Measurements from ENCODE around the gene DSE. TPM values are rescaled to one million over a fixed set of nuclear protein-coding genes. Genes with fewer than 3 reads are reported as not detected.

The DSE gene
- total RNA-seq, 3 donors from 2014 or later (not counting 1 experiment from before 2014, with no cell fraction given), result 7.4 to 9.6 (median 7.6) TPM

DNA sequence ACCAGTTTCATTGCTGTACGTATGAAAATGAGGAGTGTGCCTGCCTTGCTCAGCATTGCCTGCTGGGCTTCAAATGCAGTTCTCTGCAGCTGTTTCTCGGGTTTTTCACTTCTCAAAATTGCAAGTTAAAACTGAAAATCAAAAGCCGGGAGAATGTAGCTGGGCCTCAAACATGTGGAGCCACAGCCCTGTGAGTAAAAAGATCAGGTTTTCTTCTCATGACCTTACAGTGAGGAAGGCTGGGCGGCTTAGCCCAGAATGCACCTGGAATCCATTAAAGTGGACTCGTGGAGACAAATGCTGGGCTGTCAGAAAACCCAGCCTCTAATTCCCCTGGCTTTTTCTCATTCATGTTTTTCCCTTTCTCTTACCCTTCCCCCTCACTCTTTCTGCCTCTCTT lies 34.4 kb downstream of the DSE start:
- Histone ChIP-seq H3K27ac (ENCODE audit: low read length) (peak overlapping the region; percentile 58), H3K4me1 (ENCODE audit: control insufficient read depth, insufficient read depth, low read length) (no peaks in the 10 kb centered on the region), H3K27me3 (ENCODE audit: control insufficient read depth, insufficient read depth, low read length) (no peaks in the 10 kb centered on the region), H3K4me3 (ENCODE audit: low read length) (no peak overlapping the region), H3K9me3 (ENCODE audit: control insufficient read depth, insufficient read depth, low read length) (no peaks in the 10 kb centered on the region), H3K36me3 (ENCODE audit: control insufficient read depth, insufficient read depth, low read length) (no peaks in the 10 kb centered on the region)
- DNase-seq, result no peak
- 40% methylated on average over 5 of the region's 5 CpGs for WGBS (ENCODE audit: insufficient coverage)
- no peaks in the 10 kb centered on the region for H3K36me3 Mint-ChIP-seq
- no peaks in the 10 kb centered on the region for H3K9me3 Mint-ChIP-seq
- H3K4me1 Mint-ChIP-seq, result no peaks in the 10 kb centered on the region
- H3K4me3 Mint-ChIP-seq, result no peak overlapping the region
- TF ChIP-seq, protein P1, sequence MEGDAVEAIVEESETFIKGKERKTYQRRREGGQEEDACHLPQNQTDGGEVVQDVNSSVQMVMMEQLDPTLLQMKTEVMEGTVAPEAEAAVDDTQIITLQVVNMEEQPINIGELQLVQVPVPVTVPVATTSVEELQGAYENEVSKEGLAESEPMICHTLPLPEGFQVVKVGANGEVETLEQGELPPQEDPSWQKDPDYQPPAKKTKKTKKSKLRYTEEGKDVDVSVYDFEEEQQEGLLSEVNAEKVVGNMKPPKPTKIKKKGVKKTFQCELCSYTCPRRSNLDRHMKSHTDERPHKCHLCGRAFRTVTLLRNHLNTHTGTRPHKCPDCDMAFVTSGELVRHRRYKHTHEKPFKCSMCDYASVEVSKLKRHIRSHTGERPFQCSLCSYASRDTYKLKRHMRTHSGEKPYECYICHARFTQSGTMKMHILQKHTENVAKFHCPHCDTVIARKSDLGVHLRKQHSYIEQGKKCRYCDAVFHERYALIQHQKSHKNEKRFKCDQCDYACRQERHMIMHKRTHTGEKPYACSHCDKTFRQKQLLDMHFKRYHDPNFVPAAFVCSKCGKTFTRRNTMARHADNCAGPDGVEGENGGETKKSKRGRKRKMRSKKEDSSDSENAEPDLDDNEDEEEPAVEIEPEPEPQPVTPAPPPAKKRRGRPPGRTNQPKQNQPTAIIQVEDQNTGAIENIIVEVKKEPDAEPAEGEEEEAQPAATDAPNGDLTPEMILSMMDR (IDR thresholded peaks at IDR 0.05), result no peak
- H3K27ac Mint-ChIP-seq, result no peak overlapping the region
- peaks cover 3 to 13% of the 10 kb centered on the region in 2 donors for H3K27me3 Mint-ChIP-seq (ENCODE audit: low read depth in 2 of 2)
- intact Hi-C loops (cut with micrococcal nuclease), result no loop called here
- no peak for ATAC-seq

DNA sequence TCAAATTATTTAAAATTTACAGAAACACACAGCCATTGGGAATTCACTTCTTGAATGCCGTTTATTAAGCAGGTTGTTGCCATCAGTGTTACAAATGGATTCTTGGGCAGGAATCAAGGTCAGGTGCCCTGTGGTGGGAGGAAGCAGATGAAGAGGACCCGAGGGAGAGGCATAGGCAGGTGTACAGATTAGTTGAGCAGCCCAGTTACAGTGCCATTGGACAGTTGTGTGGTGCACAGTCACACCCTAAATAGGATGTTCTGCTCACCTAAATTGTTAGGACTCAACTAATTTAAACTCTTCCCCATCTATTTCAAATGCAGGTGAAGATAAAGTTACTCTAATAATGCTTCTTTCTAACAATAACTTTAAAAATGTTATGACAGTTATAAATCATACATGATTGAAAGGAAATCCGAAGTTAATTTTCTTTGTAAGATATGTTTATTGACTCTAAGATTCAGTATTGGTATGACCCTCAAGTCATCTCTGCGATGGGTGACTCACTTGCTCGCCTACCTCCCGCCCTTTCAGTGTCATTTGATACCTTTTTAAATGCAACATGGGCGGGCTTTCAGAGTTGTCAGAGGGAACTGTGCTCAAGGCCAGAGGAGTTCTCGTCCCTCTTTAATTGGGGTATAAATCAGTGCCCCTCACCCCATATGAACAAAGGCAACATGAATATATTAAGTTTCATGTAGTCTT lies 35.1 kb downstream of the DSE start:
- Histone ChIP-seq H3K36me3 (ENCODE audit: control insufficient read depth, insufficient read depth, low read length) (no peaks in the 10 kb centered on the region), H3K4me1 (ENCODE audit: control insufficient read depth, insufficient read depth, low read length) (no peaks in the 10 kb centered on the region), H3K27me3 (ENCODE audit: control insufficient read depth, insufficient read depth, low read length) (no peaks in the 10 kb centered on the region), H3K4me3 (ENCODE audit: low read length) (no peak overlapping the region), H3K27ac (ENCODE audit: low read length) (no peak overlapping the region), H3K9me3 (ENCODE audit: control insufficient read depth, insufficient read depth, low read length) (no peaks in the 10 kb centered on the region)
- no peak overlapping the region for H3K4me3 Mint-ChIP-seq
- H3K4me1 Mint-ChIP-seq, result no peaks in the 10 kb centered on the region
- no peaks in the 10 kb centered on the region for H3K36me3 Mint-ChIP-seq
- intact Hi-C loops (cut with micrococcal nuclease), result no loop called here
- ATAC-seq, result no peak
- peaks cover 3 to 13% of the 10 kb centered on the region in 2 donors for H3K27me3 Mint-ChIP-seq (ENCODE audit: low read depth in 2 of 2)
- DNase-seq, result no peak
- TF ChIP-seq, protein P1 (IDR thresholded peaks at IDR 0.05), result no peak
- H3K27ac Mint-ChIP-seq, result no peak overlapping the region
- WGBS (ENCODE audit: insufficient coverage), result 65% methylated on average over 7 of the region's 8 CpGs
- no peaks in the 10 kb centered on the region for H3K9me3 Mint-ChIP-seq

DNA sequence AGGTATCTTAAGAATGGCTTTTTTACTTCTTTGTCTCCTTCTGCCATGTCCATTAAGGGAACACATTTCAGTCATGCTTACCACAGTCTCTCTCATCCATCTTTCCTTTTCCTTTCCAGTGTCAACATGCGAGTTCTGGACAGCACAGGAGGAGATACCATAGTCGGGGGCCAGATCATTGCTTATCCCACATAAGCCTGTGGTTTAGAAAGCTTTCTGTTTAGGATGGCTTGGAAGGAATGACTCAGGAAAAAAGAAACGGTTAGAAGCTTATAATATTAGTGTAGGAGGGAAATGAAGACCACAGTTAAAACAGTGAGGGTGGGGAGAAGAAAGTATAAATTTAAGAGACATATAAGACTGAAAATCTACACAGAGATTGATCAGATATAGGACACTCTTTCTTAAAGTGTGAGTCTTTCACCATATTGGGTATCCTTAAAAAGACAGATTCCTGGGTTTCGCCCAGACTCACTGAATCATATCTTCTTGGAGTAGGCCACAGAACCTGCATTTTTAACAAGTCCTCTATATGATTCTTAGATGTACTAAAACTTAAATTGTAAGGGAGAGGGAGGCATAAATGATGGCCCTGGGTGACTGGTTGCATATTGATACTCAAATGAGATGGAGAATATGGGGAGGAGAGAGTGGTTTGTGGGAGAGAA lies 36.1 kb downstream of the DSE start:
- Mint-ChIP-seq H3K36me3 (no peaks in the 10 kb centered on the region), H3K27ac (no peak overlapping the region), H3K4me1 (no peaks in the 10 kb centered on the region), H3K9me3 (no peaks in the 10 kb centered on the region), H3K27me3 (ENCODE audit: low read depth in 2 of 2) (peaks cover 3 to 13% of the 10 kb centered on the region in 2 donors), H3K4me3 (no peak overlapping the region)
- Histone ChIP-seq H3K36me3 (ENCODE audit: control insufficient read depth, insufficient read depth, low read length) (no peaks in the 10 kb centered on the region), H3K27ac (ENCODE audit: low read length) (no peak overlapping the region), H3K4me1 (ENCODE audit: control insufficient read depth, insufficient read depth, low read length) (no peaks in the 10 kb centered on the region), H3K27me3 (ENCODE audit: control insufficient read depth, insufficient read depth, low read length) (no peaks in the 10 kb centered on the region), H3K4me3 (ENCODE audit: low read length) (no peak overlapping the region), H3K9me3 (ENCODE audit: control insufficient read depth, insufficient read depth, low read length) (no peaks in the 10 kb centered on the region)
- WGBS (ENCODE audit: insufficient coverage), result 49% methylated on average over 4 of the region's 4 CpGs
- TF ChIP-seq, protein P1 (IDR thresholded peaks at IDR 0.05), result no peak
- no peak for DNase-seq
- intact Hi-C loops (cut with micrococcal nuclease), result no loop called here
- ATAC-seq, result no peak
